Measurements from ENCODE around the gene RBBP8.

The RBBP8 gene

DNA sequence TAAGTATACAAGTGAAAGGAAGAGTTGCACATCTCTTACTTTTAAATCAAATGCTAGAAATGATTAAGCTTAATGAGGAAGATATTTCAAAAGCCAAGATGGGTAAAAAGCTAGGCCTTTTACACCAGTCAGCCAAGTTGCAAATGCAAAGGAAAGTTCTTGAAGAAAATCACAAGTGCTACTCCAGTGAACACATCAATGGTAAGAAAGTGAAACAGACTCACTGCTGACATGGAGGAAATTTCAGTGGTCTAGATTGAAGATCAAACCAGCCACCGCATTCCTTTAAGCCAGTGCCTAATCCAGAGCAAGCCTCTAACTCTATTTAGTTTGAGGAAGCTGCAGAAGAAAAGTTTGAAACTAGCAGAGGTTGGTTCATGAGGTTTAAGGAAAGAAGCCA lies 79.1 kb downstream of the RBBP8 start:
- TF ChIP-seq, protein P1, sequence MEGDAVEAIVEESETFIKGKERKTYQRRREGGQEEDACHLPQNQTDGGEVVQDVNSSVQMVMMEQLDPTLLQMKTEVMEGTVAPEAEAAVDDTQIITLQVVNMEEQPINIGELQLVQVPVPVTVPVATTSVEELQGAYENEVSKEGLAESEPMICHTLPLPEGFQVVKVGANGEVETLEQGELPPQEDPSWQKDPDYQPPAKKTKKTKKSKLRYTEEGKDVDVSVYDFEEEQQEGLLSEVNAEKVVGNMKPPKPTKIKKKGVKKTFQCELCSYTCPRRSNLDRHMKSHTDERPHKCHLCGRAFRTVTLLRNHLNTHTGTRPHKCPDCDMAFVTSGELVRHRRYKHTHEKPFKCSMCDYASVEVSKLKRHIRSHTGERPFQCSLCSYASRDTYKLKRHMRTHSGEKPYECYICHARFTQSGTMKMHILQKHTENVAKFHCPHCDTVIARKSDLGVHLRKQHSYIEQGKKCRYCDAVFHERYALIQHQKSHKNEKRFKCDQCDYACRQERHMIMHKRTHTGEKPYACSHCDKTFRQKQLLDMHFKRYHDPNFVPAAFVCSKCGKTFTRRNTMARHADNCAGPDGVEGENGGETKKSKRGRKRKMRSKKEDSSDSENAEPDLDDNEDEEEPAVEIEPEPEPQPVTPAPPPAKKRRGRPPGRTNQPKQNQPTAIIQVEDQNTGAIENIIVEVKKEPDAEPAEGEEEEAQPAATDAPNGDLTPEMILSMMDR (IDR thresholded peaks at IDR 0.05; ENCODE audit: control insufficient read depth, extremely low read depth, insufficient read depth): no peak
- no peak for DNase-seq (ENCODE audit: low read depth)
- H3K4me3 ChIP-seq (ENCODE audit: low read depth, low read length): no peak overlapping the region

- no peak for DNase-seq (ENCODE audit: low read depth)
- TF ChIP-seq, protein P1 (IDR thresholded peaks at IDR 0.05; ENCODE audit: control insufficient read depth, extremely low read depth, insufficient read depth): no peak
- no peak overlapping the region for H3K4me3 ChIP-seq (ENCODE audit: low read depth, low read length)
Observed at GRCh38 chr18:23020555-23021294, 87.6 kb downstream of the RBBP8 start.

DNA sequence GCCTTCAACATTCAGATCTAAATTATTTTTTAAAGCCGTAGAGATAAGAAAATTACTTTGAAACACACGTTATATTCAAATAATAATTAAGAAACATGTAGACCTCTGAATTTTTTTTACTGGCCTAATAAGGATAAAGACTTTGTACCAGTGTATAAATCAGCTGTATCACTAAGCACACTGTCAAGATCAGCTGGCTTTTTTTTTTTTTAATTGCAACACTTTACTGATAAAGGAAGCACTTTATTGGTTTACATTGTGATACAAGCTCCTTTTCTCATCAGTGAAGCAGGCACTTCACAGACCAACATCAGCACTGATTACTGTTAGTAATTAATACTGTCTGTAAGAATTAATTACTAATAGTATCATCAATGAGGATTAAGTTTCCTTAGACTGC lies 88.5 kb downstream of the RBBP8 start:
- DNase-seq (ENCODE audit: low read depth): no peak
- no peak overlapping the region for H3K4me3 ChIP-seq (ENCODE audit: low read depth, low read length)
- TF ChIP-seq, protein P1 (IDR thresholded peaks at IDR 0.05; ENCODE audit: control insufficient read depth, extremely low read depth, insufficient read depth): no peak

DNA sequence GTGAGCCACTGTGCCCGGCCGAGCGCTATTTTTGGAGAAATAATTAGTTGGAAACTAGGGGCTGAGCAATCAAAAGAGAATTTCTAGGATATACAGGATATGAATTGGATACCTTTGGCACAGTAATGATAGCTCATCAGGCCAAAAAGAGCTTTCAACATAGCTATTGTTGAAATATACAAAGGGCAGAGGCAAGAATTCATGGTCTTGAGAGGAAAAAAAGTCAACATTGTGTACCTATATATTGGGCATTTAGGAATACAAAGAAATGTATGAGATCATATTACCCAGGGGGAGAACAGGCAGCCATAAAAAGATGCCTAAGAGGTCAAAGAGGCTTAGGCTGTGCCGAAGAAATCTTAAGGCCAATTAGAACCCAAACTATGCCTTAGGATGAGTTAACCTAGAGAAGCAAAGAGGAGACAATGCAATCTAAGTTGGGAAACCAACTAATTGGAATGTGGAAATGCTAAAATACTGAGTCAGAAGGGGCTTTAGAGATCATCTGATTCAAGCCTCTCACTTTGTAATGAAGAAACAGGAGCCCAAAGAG lies 99.0 kb downstream of the RBBP8 start:
- DNase-seq (ENCODE audit: low read depth): no peak
- TF ChIP-seq, protein P1 (IDR thresholded peaks at IDR 0.05; ENCODE audit: control insufficient read depth, extremely low read depth, insufficient read depth): no peak

DNA sequence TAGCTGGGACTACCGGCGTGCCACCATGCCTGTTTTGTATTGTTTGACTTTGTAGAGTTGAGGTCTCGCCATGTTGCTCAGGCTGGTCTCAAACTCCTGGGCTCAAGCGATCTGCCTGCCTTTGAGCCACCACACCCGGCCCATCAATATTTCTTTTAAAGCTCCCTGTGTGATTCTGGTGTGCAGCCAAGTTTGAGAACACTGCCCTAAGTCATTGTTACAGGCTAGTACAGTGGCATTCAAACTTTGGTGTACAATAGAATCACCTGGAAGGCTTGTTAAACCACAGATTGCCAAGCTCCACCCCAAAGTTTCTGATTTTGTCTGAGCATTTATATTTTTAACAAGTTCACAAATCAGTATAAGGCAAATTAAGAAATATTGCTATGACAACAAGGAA lies 99.9 kb downstream of the RBBP8 start:
- TF ChIP-seq, protein P1 (IDR thresholded peaks at IDR 0.05; ENCODE audit: control insufficient read depth, extremely low read depth, insufficient read depth): no peak
- no peak for DNase-seq (ENCODE audit: low read depth)

More for the DNA sequence above, 99.0 kb downstream of the RBBP8 start:
- H3K4me3 ChIP-seq (ENCODE audit: low read depth, low read length): no peak overlapping the region

GRCh38 chr18:23036660-23037201 lies 103.6 kb downstream of the RBBP8 start:
- no peak for DNase-seq (ENCODE audit: low read depth)
- TF ChIP-seq, protein P1 (IDR thresholded peaks at IDR 0.05; ENCODE audit: control insufficient read depth, extremely low read depth, insufficient read depth): no peak
- no peak overlapping the region for H3K4me3 ChIP-seq (ENCODE audit: low read depth, low read length)

More for the DNA sequence above, 99.9 kb downstream of the RBBP8 start:
- no peak overlapping the region for H3K4me3 ChIP-seq (ENCODE audit: low read depth, low read length)
